WTC11 (cell line): ENCODE data around the gene CDKN1B. TPM values are rescaled to one million over a fixed set of nuclear protein-coding genes. Genes with fewer than 3 reads are reported as not detected.

Source experiments
- ATAC-seq: fragments of 200-7000 bp; cut with Tn5 transposase; 2 replicates; pipeline ENCODE4 v1.10.0; 2021; ENCODE audit warnings: mild to moderate bottlenecking, moderate library complexity
- CTCF ChIA-PET: fragments of 300-600 bp; sonication (Branson Sonifier 250); formaldehyde crosslinking; loops from one replicate; lab custom pipeline; 2021; ENCODE audit warnings: antibody characterized with exemption; lab: Charles Lee
- POLR2A ChIA-PET: fragments of 350-600 bp; sonication (Branson Sonifier 250); formaldehyde crosslinking; loops from one replicate; lab custom pipeline; 2021; ENCODE audit warnings: antibody characterized with exemption; lab: Charles Lee
- DNase-seq: peaks from one replicate; pipeline ENCODE4 v3.0.0; 2021; ENCODE audit warnings: low spot score
- H3K27ac Mint-ChIP-seq: 2 replicates; pipeline ENCODE4 v1.8.0; 2021; ENCODE audit warnings: mixed read lengths
- H3K27me3 Mint-ChIP-seq: 2 replicates; pipeline ENCODE4 v1.8.0; 2021; ENCODE audit warnings: low read depth, mild to moderate bottlenecking, moderate library complexity, mixed read lengths
- H3K36me3 Mint-ChIP-seq: 2 replicates; pipeline ENCODE4 v1.8.0; 2021; ENCODE audit warnings: mixed read lengths
- H3K4me1 Mint-ChIP-seq: 2 replicates; pipeline ENCODE4 v1.8.0; 2022; ENCODE audit warnings: mixed read lengths
- H3K4me3 Mint-ChIP-seq: 2 replicates; pipeline ENCODE4 v1.8.0; 2021; ENCODE audit warnings: mild to moderate bottlenecking, moderate library complexity, mixed read lengths
- H3K9me3 Mint-ChIP-seq: 2 replicates; pipeline ENCODE4 v1.8.0; 2021; ENCODE audit warnings: mixed read lengths
- AR ChIP-seq: fragments of 250-450 bp; sonication (Bioruptor Pico); IDR thresholded peaks from 2 replicates; pipeline ENCODE4 v1.9.0; 2021; ENCODE audit warnings: mild to moderate bottlenecking
- ARID4B ChIP-seq: sonication (generic); formaldehyde crosslinking; IDR thresholded peaks from 2 replicates; pipeline ENCODE4 v1.8.0; 2023; ENCODE audit warnings: missing genetic modification reagents, mild to moderate bottlenecking, borderline replicate concordance
- CBFB ChIP-seq: sonication (generic); formaldehyde crosslinking; IDR thresholded peaks from 2 replicates; pipeline ENCODE4 v1.8.1; 2022; ENCODE audit warnings: mild to moderate bottlenecking, low read depth, missing genetic modification reagents
- CREB1 ChIP-seq: sonication (generic); formaldehyde crosslinking; IDR thresholded peaks from 2 replicates; pipeline ENCODE4 v1.8.0; 2023; ENCODE audit warnings: mild to moderate bottlenecking, missing genetic modification reagents
- E2F5 ChIP-seq: sonication (generic); formaldehyde crosslinking; IDR thresholded peaks from 2 replicates; pipeline ENCODE4 v1.8.1; 2022; ENCODE audit warnings: mild to moderate bottlenecking, moderate library complexity, missing genetic modification reagents
- MLX ChIP-seq: sonication (generic); formaldehyde crosslinking; IDR thresholded peaks from 2 replicates; pipeline ENCODE4 v1.8.1; 2023; ENCODE audit warnings: mild to moderate bottlenecking, missing genetic modification reagents, moderate library complexity
- PRRX2 ChIP-seq: fragments of 250-450 bp; sonication (Bioruptor Pico); IDR thresholded peaks from 2 replicates; pipeline ENCODE4 v1.8.0; 2021; ENCODE audit warnings: mild to moderate bottlenecking
- SMAD4 ChIP-seq: sonication (generic); formaldehyde crosslinking; IDR thresholded peaks from 2 replicates; pipeline ENCODE4 v1.8.0; 2022; ENCODE audit warnings: mild to moderate bottlenecking, missing genetic modification reagents
- TEAD4 ChIP-seq: sonication (generic); formaldehyde crosslinking; IDR thresholded peaks from 2 replicates; pipeline ENCODE4 v1.8.0; 2022; ENCODE audit warnings: mild to moderate bottlenecking, missing genetic modification reagents
- ZNF219 ChIP-seq: sonication (generic); formaldehyde crosslinking; IDR thresholded peaks from 2 replicates; pipeline ENCODE4 v1.8.0; 2023; ENCODE audit warnings: missing genetic modification reagents, mild to moderate bottlenecking, borderline replicate concordance
- ZNF281 ChIP-seq: sonication (generic); formaldehyde crosslinking; IDR thresholded peaks from 2 replicates; pipeline ENCODE4 v1.8.0; 2023; ENCODE audit warnings: mild to moderate bottlenecking, missing genetic modification reagents
- total RNA-seq: library from RNA; stranded (reverse); gene quantifications from 3 replicates; pipeline ENCODE4 v1.2.3, GENCODE V29; 2021
- TF ChIP-seq, protein P1 (sequence below): sonication (generic); formaldehyde crosslinking; IDR thresholded peaks from 2 replicates; pipeline ENCODE4 v1.8.0; 2022; ENCODE audit warnings: missing genetic modification reagents
- TF ChIP-seq, protein P2 (sequence below): sonication (generic); formaldehyde crosslinking; IDR thresholded peaks from 2 replicates; pipeline ENCODE4 v1.8.1; 2023; ENCODE audit warnings: mild to moderate bottlenecking, missing genetic modification reagents
- TF ChIP-seq, protein P3 (sequence below): sonication (generic); formaldehyde crosslinking; IDR thresholded peaks from 2 replicates; pipeline ENCODE4 v1.8.1; 2022; ENCODE audit warnings: low read depth, mild to moderate bottlenecking, moderate library complexity, missing genetic modification reagents, borderline replicate concordance

The CDKN1B gene
- total RNA-seq, 1 experiment from 2014 or later = 34.2 TPM

GRCh38 chr12:12676605-12677004 lies 40.6 kb upstream of the CDKN1B start (continued):
- TF ChIP-seq, protein P1, sequence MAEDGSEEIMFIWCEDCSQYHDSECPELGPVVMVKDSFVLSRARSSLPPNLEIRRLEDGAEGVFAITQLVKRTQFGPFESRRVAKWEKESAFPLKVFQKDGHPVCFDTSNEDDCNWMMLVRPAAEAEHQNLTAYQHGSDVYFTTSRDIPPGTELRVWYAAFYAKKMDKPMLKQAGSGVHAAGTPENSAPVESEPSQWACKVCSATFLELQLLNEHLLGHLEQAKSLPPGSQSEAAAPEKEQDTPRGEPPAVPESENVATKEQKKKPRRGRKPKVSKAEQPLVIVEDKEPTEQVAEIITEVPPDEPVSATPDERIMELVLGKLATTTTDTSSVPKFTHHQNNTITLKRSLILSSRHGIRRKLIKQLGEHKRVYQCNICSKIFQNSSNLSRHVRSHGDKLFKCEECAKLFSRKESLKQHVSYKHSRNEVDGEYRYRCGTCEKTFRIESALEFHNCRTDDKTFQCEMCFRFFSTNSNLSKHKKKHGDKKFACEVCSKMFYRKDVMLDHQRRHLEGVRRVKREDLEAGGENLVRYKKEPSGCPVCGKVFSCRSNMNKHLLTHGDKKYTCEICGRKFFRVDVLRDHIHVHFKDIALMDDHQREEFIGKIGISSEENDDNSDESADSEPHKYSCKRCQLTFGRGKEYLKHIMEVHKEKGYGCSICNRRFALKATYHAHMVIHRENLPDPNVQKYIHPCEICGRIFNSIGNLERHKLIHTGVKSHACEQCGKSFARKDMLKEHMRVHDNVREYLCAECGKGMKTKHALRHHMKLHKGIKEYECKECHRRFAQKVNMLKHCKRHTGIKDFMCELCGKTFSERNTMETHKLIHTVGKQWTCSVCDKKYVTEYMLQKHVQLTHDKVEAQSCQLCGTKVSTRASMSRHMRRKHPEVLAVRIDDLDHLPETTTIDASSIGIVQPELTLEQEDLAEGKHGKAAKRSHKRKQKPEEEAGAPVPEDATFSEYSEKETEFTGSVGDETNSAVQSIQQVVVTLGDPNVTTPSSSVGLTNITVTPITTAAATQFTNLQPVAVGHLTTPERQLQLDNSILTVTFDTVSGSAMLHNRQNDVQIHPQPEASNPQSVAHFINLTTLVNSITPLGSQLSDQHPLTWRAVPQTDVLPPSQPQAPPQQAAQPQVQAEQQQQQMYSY = no peak
- TF ChIP-seq, protein P2, sequence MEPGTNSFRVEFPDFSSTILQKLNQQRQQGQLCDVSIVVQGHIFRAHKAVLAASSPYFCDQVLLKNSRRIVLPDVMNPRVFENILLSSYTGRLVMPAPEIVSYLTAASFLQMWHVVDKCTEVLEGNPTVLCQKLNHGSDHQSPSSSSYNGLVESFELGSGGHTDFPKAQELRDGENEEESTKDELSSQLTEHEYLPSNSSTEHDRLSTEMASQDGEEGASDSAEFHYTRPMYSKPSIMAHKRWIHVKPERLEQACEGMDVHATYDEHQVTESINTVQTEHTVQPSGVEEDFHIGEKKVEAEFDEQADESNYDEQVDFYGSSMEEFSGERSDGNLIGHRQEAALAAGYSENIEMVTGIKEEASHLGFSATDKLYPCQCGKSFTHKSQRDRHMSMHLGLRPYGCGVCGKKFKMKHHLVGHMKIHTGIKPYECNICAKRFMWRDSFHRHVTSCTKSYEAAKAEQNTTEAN (CRISPR knock-in tag) = no peak

DNA sequence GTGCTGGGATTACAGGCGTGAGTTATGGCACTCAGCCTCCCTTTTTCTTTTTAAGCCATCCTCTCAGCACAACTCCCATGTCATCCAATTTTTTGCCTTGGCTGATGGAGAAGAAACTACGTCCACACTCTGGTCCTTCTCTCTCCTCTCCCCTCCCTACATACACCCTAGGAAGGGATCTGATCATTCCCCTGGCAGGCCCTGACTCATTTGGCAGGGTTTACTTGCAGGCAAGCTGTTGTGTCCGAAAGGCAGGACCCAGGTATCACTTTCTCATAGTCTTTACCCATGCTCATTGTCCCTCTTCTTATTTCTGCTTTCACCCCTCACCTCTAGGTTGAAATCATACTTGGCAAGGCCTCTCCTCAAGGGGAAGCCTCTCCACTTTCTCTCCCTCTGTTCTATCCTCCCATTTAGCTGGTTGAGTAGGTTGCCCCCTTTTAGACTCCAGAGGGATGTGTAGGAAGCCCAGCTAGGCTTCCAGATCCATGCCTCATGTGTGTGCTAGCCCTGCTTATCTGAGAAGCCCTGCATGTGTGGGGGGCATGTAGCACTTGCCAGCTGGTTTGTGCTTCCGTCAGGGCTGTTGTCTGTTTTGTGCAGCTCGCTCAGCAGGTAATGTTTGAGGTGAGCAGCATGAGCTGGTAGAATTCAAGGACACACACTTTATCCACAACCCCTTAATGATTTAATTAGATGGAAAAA lies 36.0 kb upstream of the CDKN1B start:
- ChIA-PET POLR2A (interaction anchor here (1.2 kb wide), 1 partner anchor 69 kb away, joined by 3 read pairs; no protein-coding TSS in a partner anchor), CTCF (interaction anchor here (1.3 kb wide), 1 partner anchor 56 kb away, joined by 5 read pairs; no protein-coding TSS in a partner anchor)
- no peaks in the 10 kb centered on the region for H3K9me3 Mint-ChIP-seq
- peaks cover 43% of the 10 kb centered on the region for H3K4me1 Mint-ChIP-seq
- ATAC-seq (no peak), DNase-seq (no peak)
- peaks cover 57% of the 10 kb centered on the region for H3K27me3 Mint-ChIP-seq
- H3K36me3 Mint-ChIP-seq = no peaks in the 10 kb centered on the region
- no peak overlapping the region for H3K4me3 Mint-ChIP-seq
- no peak overlapping the region; the same call in 1 of the 2 replicates for H3K27ac Mint-ChIP-seq
- TF ChIP-seq TEAD4 = no peak
- no peak for TF ChIP-seq ZNF281 (CRISPR knock-in tag)
- TF ChIP-seq MLX (CRISPR knock-in tag) = no peak
- TF ChIP-seq ZNF219 (CRISPR knock-in tag) = no peak
- TF ChIP-seq CBFB = no peak
- TF ChIP-seq, protein P3, sequence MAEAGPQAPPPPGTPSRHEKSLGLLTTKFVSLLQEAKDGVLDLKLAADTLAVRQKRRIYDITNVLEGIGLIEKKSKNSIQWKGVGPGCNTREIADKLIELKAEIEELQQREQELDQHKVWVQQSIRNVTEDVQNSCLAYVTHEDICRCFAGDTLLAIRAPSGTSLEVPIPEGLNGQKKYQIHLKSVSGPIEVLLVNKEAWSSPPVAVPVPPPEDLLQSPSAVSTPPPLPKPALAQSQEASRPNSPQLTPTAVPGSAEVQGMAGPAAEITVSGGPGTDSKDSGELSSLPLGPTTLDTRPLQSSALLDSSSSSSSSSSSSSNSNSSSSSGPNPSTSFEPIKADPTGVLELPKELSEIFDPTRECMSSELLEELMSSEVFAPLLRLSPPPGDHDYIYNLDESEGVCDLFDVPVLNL (CRISPR knock-in tag) = no peak
- TF ChIP-seq SMAD4 (CRISPR knock-in tag) = no peak
- TF ChIP-seq AR (CRISPR knock-in tag) = no peak
- no peak for TF ChIP-seq ARID4B
- TF ChIP-seq PRRX2 = no peak
- TF ChIP-seq E2F5 (CRISPR knock-in tag) = no peak
- no peak for TF ChIP-seq CREB1 (CRISPR knock-in tag)
